Right lobe of liver (tissue), 4 donors: ENCODE results near the gene KCNN2.

Experiments
- POLR2A ChIP-seq: fragments of 450-650 bp; IDR thresholded peaks from one replicate; pipeline ENCODE4 v1.6.1; 2017; ENCODE audit warnings: antibody characterized with exemption, mild to moderate bottlenecking
- TF ChIP-seq, protein P1 (sequence below), 4 donors: fragments of 200-600 bp in 3 of 4; fragments of 450-650 bp in 1 of 4; IDR thresholded peaks; one replicate each; pipeline versions ENCODE4 v1.5.1 to v1.8.0; 2016 to 2022; ENCODE audit warnings: antibody characterized with exemption in 4 of 4, mild to moderate bottlenecking in 2 of 4
- donor health status: DM: no; HTN: no; CAD: no.
- donor health status: DM: no; HTN: no; CAD: no.
- donor health status: DM: no; HTN: yes; CAD: no.

DNA sequence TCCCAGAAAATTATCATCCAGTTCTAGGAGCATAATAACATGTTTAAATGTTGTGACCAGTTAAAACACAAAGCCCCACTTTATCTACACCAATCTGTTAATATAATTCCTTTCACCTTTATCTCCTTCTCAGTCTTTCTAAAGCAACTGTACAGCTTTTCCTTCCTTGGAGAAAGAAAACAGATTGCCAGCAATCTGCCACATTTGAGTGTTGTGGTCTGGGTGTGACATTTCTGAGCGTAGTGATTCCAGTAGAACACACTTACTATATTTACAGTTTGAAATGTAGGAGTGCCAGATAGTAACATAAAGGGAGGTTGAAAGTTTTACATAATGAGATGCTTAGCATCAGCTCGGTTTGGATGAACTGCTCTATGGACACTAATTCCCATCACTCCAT is 76.1 kb downstream of the KCNN2 start:
- TF ChIP-seq, protein P1, sequence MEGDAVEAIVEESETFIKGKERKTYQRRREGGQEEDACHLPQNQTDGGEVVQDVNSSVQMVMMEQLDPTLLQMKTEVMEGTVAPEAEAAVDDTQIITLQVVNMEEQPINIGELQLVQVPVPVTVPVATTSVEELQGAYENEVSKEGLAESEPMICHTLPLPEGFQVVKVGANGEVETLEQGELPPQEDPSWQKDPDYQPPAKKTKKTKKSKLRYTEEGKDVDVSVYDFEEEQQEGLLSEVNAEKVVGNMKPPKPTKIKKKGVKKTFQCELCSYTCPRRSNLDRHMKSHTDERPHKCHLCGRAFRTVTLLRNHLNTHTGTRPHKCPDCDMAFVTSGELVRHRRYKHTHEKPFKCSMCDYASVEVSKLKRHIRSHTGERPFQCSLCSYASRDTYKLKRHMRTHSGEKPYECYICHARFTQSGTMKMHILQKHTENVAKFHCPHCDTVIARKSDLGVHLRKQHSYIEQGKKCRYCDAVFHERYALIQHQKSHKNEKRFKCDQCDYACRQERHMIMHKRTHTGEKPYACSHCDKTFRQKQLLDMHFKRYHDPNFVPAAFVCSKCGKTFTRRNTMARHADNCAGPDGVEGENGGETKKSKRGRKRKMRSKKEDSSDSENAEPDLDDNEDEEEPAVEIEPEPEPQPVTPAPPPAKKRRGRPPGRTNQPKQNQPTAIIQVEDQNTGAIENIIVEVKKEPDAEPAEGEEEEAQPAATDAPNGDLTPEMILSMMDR (IDR thresholded peaks at IDR 0.05) = no peak
- no peak for TF ChIP-seq POLR2A
